ENCODE results near the gene ATP8B3.
A peak's percentile ranks its signal among the peaks of the same experiment; 100 is the strongest.

The ATP8B3 gene

DNA sequence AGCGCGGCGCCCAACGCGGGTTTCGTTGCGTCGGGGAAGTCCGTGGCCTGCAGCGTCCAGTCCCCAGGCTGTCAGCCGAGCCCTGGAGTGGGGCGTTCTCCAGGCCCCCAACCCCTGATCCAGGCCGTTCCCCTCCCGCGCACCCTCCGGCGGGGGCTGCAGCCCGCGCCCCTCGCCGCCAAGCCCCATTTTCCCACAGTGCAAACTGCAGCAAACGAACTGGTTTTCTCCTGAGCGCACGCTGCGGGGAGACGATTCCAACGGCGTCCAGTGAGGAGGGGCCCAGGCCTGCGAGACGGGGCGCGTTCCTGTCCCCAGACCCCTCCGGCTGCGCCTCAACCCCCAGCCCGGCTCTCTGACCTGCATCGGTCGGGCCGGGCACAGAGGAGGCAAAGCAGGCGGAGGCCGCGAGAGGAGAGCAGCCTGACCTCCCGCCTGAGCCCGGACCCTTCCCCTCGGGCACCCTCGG, 63.2 kb downstream of the ATP8B3 start:
- no peak for DNase-seq (ENCODE audit: low read depth)
- TF ChIP-seq, protein P1, sequence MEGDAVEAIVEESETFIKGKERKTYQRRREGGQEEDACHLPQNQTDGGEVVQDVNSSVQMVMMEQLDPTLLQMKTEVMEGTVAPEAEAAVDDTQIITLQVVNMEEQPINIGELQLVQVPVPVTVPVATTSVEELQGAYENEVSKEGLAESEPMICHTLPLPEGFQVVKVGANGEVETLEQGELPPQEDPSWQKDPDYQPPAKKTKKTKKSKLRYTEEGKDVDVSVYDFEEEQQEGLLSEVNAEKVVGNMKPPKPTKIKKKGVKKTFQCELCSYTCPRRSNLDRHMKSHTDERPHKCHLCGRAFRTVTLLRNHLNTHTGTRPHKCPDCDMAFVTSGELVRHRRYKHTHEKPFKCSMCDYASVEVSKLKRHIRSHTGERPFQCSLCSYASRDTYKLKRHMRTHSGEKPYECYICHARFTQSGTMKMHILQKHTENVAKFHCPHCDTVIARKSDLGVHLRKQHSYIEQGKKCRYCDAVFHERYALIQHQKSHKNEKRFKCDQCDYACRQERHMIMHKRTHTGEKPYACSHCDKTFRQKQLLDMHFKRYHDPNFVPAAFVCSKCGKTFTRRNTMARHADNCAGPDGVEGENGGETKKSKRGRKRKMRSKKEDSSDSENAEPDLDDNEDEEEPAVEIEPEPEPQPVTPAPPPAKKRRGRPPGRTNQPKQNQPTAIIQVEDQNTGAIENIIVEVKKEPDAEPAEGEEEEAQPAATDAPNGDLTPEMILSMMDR (IDR thresholded peaks at IDR 0.05; ENCODE audit: low read length, missing control alignments), result no peak
- no peak overlapping the region for H3K4me3 ChIP-seq (replicated peaks; ENCODE audit: low read depth, low read length)

DNA sequence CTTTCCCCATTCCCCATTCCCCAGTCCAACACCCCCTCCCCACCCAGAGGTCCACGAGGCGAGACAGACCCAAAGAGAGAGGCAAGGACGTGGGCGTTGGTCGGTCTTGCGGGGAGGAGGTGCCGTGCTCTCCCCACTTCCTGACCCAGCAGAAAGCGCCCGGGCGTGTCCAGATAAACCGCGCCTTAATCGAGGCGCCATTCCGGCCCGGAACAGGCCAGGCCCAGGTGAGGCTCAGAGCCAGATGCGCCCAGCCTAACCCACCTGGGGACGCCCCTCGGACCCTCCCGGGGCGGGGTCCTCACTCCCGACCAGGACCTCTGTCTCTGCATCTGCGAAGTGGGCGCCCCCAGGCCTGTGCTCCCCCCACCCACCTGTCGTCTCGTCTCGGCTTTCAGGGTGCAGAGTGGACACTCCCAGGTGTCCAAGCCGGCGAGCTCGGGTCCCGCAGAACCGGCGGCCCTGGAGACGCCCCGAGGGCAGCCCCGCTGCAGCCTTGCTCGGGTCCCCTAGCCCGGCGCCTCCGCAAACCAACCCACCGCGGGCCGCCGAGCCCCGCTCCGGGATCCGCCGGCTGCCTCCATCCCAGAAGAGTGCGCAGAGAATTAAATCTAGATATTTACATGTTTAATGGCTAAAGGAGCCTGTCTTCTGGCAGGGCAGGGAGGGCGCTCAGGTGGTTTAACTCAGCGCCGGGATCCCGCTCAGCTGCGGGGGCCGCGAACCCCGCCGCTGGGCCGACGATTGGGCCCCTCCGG, 63.8 kb downstream of the ATP8B3 start:
- TF ChIP-seq, protein P1 (IDR thresholded peaks at IDR 0.05; ENCODE audit: low read length, missing control alignments), result no peak
- no peak overlapping the region for H3K4me3 ChIP-seq (replicated peaks; ENCODE audit: low read depth, low read length)
- no peak for DNase-seq (ENCODE audit: low read depth)

DNA sequence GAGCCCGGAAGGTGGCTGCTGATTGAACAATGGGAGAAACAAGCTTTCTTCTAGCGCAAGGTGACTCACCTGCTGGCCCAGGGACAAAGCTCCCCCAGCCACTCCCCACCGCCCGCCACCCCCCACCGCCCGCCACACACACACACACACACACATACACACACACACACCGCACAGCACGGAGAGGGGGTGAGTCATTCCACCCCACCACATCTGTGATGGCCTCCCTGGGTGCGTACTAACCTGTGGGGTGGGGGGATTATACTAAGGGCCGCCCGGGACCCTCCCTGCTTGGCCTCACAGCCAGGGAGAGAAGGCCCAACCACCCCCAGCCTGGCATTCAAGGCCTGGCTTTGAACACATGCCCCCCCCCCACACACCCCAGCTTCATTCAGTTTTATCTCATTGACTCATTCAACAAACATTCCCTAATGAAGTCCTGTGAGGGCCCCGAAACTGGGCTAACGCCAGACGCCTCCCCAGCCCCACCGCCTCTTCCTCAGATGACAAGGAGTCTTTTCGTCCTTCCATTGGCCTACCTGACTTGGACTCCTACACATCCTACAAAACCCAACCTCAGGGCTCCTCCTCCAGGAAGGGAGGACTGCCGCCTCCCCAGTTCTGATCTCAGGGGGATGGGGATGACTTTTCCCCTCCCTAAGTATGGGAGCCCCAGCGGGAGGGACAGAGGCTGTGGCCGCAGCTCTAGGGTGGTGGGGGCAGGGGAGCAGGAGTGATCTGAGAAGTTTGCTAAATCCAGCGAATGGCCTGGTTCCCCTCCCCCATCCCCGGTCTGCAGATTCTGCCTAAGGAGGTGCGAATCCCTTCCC, 64.6 kb downstream of the ATP8B3 start:
- peak; percentile 90 for DNase-seq (ENCODE audit: low read depth)
- TF ChIP-seq, protein P1 (IDR thresholded peaks at IDR 0.05; ENCODE audit: low read length, missing control alignments), result no peak
- H3K4me3 ChIP-seq (replicated peaks; ENCODE audit: low read depth, low read length), result no peak overlapping the region

DNA sequence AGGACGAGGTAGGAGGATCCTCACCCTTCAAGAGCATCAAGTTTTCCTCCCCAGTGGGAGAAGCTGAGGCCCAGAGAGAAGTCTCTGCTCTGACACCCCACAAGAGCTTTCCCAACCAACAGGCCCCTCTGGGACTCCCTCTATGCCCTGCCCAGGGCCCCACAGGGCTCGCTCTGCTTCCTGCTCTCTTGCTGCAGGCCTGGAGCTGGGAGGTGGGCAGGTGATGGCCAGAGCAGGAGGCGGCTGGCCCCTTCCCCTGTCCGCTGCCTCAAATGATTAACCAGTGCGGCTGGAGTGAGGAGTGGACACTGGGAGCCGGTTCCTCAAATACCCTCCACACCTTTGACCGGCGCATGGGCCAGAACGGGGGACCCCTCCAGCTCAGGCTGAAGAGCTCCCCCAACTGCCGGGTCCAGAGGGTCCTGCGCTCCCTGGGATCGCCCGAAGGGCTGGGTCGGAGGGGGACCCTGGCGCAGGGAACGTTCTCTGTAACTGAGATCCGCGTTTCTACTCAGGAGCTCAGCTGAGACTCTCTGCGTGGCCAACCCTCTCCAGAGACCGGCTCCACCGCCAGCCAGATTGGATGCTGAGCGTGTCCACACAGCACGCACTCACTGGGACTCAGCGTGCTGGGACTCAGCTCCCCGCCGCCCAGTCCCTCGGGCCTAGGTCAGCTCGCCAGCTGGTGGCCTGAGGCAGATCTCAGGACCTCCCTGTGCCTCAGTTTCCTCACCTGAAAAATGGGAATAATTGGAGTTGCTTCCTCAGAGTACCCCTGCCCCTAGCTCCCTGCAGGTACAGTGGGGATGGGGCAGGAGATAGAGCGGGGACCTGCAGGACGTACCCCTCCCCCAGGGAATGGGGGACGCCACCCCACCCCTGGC, 65.4 kb downstream of the ATP8B3 start:
- TF ChIP-seq, protein P1 (IDR thresholded peaks at IDR 0.05; ENCODE audit: low read length, missing control alignments), result no peak
- no peak overlapping the region for H3K4me3 ChIP-seq (replicated peaks; ENCODE audit: low read depth, low read length)
- peak; percentile 52 for DNase-seq (ENCODE audit: low read depth)

DNA sequence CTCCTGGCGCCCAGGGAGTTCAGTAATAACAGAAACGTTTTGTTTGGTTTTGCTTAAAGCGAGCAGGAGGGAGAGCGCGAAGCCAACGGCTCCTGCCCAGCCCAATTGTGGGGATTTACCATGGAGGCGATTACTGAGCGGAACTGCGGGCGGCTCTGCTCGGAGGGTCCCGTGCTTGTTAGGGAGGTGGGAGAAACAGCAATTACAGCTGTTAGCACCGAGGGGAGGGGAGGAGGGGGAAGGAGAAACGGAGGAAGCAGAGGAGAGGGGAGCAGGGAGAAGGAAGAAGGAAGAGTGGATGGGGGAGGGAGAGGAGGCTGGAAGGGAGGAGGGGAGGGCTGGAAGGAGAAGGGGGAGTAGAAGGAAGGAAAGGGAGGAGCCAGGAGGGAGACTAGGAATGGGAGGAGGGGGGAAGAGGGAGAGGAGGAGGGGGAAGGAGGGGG, 66.5 kb downstream of the ATP8B3 start:
- DNase-seq (ENCODE audit: low read depth), result peak; percentile 29
- TF ChIP-seq, protein P1 (IDR thresholded peaks at IDR 0.05; ENCODE audit: low read length, missing control alignments), result no peak
- peak overlapping the region; percentile 17 for H3K4me3 ChIP-seq (replicated peaks; ENCODE audit: low read depth, low read length)

DNA sequence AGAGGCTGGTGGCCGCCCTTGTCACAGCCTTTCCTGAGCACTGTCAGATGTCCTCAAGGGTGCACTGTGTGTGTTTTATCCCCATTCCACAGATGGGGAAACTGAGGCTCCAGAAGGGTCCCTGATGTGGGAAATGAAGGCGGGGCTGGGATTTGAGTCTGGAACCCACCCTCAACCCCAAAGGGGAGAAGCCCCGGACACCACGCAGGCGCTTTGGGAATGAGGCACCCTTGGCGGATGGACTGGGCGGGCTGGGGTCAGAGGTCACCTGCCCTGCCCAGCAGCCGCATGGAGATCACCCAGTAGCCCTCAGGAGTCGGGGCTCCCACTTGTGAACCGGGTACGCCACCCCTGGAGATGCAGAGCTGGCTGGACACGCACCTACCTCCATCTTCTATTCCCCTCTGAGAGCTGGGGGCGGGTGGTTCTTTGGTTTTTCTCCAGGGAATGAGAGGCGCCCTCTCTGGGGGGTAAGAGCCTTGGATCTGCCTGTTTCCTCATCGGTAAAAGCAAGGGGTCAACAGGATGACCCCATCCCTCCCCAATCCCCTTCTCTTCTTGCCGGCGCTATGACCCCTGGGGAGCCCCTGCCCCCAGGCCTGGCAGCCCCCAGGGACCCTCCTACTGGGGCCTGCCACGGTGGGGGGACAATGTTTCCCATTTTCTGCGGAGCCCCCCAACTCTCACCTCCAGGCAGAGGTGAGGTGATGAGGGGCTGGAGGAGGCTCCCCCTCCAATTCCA, 67.1 kb downstream of the ATP8B3 start:
- DNase-seq (ENCODE audit: low read depth), result no peak
- TF ChIP-seq, protein P1 (IDR thresholded peaks at IDR 0.05; ENCODE audit: low read length, missing control alignments), result no peak
- no peak overlapping the region for H3K4me3 ChIP-seq (replicated peaks; ENCODE audit: low read depth, low read length)

All from fibroblast of pulmonary artery (primary cell).